B cell (primary cell): ENCODE results near the gene PITPNB. TPM values are rescaled to one million over a fixed set of nuclear protein-coding genes. Genes with fewer than 3 reads are reported as not detected.

Source experiments
- ATAC-seq: fragments of 200-7000 bp; cut with Tn5 transposase; one replicate; pipeline ENCODE4 v1.10.0; 2021; ENCODE audit warnings: low read depth, mild to moderate bottlenecking, moderate number of reproducible peaks, moderate library complexity
- CTCF ChIA-PET: fragments of 350-600 bp; sonication (Branson Sonifier 250); formaldehyde crosslinking; loops from one replicate; lab custom pipeline; 2021; ENCODE audit warnings: antibody characterized with exemption, inconsistent platforms; lab: Charles Lee
- POLR2A ChIA-PET: fragments of 350-600 bp; sonication (Branson Sonifier 250); formaldehyde crosslinking; loops from one replicate; lab custom pipeline; 2021; ENCODE audit warnings: antibody characterized with exemption; lab: Charles Lee
- DNase-seq: peaks from one replicate; pipeline ENCODE4 v3.0.0; 2013
- H2AFZ ChIP-seq: 2 replicates; pipeline ENCODE4 v1.6.1; 2012; ENCODE audit warnings: mild to moderate bottlenecking, low read depth, low read length; ENCODE audit not compliant: insufficient read depth, poor library complexity, severe bottlenecking
- H3K27ac ChIP-seq, 2 donors: 1 replicate in 1 of 2; 2 replicates in 1 of 2; pipeline ENCODE4 v1.5.1; 2012 to 2013; ENCODE audit warnings: low read length in 2 of 2, mild to moderate bottlenecking in 2 of 2, moderate library complexity in 1 of 2
- H3K27me3 ChIP-seq, 4 experiments: fragments of 200-600 bp in 1 of 4; sonication (generic) in 1 of 4; replicated peaks in 1 of 4; 1 replicate in 2 of 4; 2 replicates in 2 of 4; pipeline versions ENCODE4 v1.6.1 to v1.7.0; 2013 to 2016; ENCODE audit warnings: low read length in 3 of 4, mild to moderate bottlenecking in 2 of 4, mixed read lengths in 1 of 4, moderate library complexity in 1 of 4; ENCODE audit not compliant: insufficient read depth in 4 of 4, control insufficient read depth in 3 of 4; ENCODE audit errors: control extremely low read depth in 1 of 4
- H3K36me3 ChIP-seq, 2 experiments: replicated peaks in 1 of 2; 1 replicate in 1 of 2; 2 replicates in 1 of 2; pipeline versions ENCODE4 v1.6.1 to v1.7.1; 2013; ENCODE audit warnings: low read length in 1 of 2; ENCODE audit not compliant: insufficient read depth in 2 of 2, control insufficient read depth in 1 of 2; ENCODE audit errors: control extremely low read depth in 1 of 2, extremely low read depth in 1 of 2
- H3K4me1 ChIP-seq, 2 donors: fragments of 200-600 bp in 1 of 2; sonication (generic) in 1 of 2; 1 replicate in 1 of 2; 2 replicates in 1 of 2; pipeline versions ENCODE4 v1.5.1 to v1.6.1; 2013 to 2017; ENCODE audit warnings: low read length in 2 of 2; ENCODE audit not compliant: control insufficient read depth in 2 of 2, insufficient read depth in 2 of 2
- H3K4me2 ChIP-seq: replicated peaks from 2 replicates; pipeline ENCODE3; 2012; ENCODE audit warnings: mild to moderate bottlenecking, low read depth, low read length; ENCODE audit not compliant: poor library complexity, severe bottlenecking
- H3K4me3 ChIP-seq, 5 experiments: fragments of 200-600 bp in 1 of 5; sonication (generic) in 1 of 5; 1 replicate in 3 of 5; 2 replicates in 2 of 5; pipeline versions ENCODE4 v1.5.1 to v1.7.0; 2011 to 2016; ENCODE audit warnings: low read length in 4 of 5, mild to moderate bottlenecking in 4 of 5, low read depth in 2 of 5, control low read depth in 1 of 5, moderate library complexity in 1 of 5; ENCODE audit not compliant: insufficient read depth in 1 of 5; ENCODE audit errors: control extremely low read depth in 1 of 5, extremely low read depth in 1 of 5
- H3K79me2 ChIP-seq: fragments of 200-600 bp; sonication (generic); one replicate; pipeline ENCODE4 v1.6.0; 2016; ENCODE audit warnings: low read length; ENCODE audit not compliant: control insufficient read depth, insufficient read depth
- H3K9ac ChIP-seq: fragments of 200-600 bp; sonication (generic); 2 replicates; pipeline ENCODE4 v1.6.1; 2017; ENCODE audit warnings: mild to moderate bottlenecking, low read length, moderate library complexity
- H3K9me3 ChIP-seq, 3 donors: one replicate each; pipeline versions ENCODE4 v1.6.1 to v1.7.1; 2013; ENCODE audit warnings: low read length in 2 of 3; ENCODE audit not compliant: control insufficient read depth in 2 of 3, insufficient read depth in 1 of 3; ENCODE audit errors: control extremely low read depth in 1 of 3
- H4K20me1 ChIP-seq: 2 replicates; pipeline ENCODE4 v1.6.0; 2012; ENCODE audit warnings: mild to moderate bottlenecking, low read length; ENCODE audit not compliant: insufficient read depth, control insufficient read depth, poor library complexity, severe bottlenecking
- H3K27ac Mint-ChIP-seq: one replicate; pipeline ENCODE4 v1.8.0; 2021; ENCODE audit warnings: mixed read lengths
- H3K27me3 Mint-ChIP-seq: one replicate; pipeline ENCODE4 v1.8.0; 2021; ENCODE audit warnings: mixed read lengths
- H3K4me1 Mint-ChIP-seq: one replicate; pipeline ENCODE4 v1.8.0; 2021; ENCODE audit warnings: mixed read lengths
- H3K4me3 Mint-ChIP-seq: one replicate; pipeline ENCODE4 v1.8.0; 2021; ENCODE audit warnings: mixed read lengths
- H3K9me3 Mint-ChIP-seq: one replicate; pipeline ENCODE4 v1.8.0; 2022; ENCODE audit warnings: mixed read lengths; ENCODE audit not compliant: insufficient read depth
- CTCF ChIP-seq: fragments of 200-600 bp; IDR thresholded peaks from one replicate; pipeline ENCODE4 v1.8.0; 2022; ENCODE audit warnings: antibody characterized with exemption, mild to moderate bottlenecking
- EZH2 ChIP-seq: IDR thresholded peaks from 2 replicates; pipeline ENCODE4 v1.6.1; 2012; ENCODE audit warnings: borderline replicate concordance, low read depth, mild to moderate bottlenecking, moderate library complexity, low read length; ENCODE audit not compliant: insufficient read depth, poor library complexity, severe bottlenecking
- WGBS: methylation state at CpG from one replicate; pipeline ENCODE4 v1.1.5; 2013; ENCODE audit warnings: missing lambda C conversion rate; ENCODE audit not compliant: insufficient coverage; 5-methylcytosine and 5-hydroxymethylcytosine counted together
- intact Hi-C: fragments of 100-400 bp; cut with micrococcal nuclease; formaldehyde crosslinking; loops from one replicate; pipeline ENCODE4 v1.10.0; 2022
- polyA plus RNA-seq: library from polyadenylated mRNA; depleted of rRNA; stranded (reverse); fragments of >200 nt; gene quantifications from 2 replicates; pipeline ENCODE4 v1.2.3, GENCODE V29; 2012
- total RNA-seq, 2 donors: library from RNA; stranded (reverse); fragments of 120-200 nt in 1 of 2; gene quantifications; 1 replicate in 1 of 2; 2 replicates in 1 of 2; pipeline versions ENCODE4 v1.2.3 to v1.2.4, GENCODE V29; 2013 to 2022

PITPNB gene
- total and polyA plus RNA-seq, 2 donors (not counting 1 experiment from before 2014, with no cell fraction given) = 17.5 to 82.3 TPM

- no peak overlapping the region for H3K27ac Mint-ChIP-seq
- H3K9me3 Mint-ChIP-seq = no peaks in the 10 kb centered on the region
- H2AFZ ChIP-seq = no peak overlapping the region
These were observed 6.3 kb upstream of the PITPNB start for GRCh38 chr22:27925331-27925730.

More at GRCh38 chr22:27925331-27925730, 6.3 kb upstream of the PITPNB start:
- ATAC-seq = no peak
- DNase-seq = no peak
- Mint-ChIP-seq H3K27me3 (no peaks in the 10 kb centered on the region), H3K4me3 (no peak overlapping the region), H3K4me1 (peaks cover 9% of the 10 kb centered on the region)
- no peaks in the 10 kb centered on the region for H3K27me3 ChIP-seq
- H3K36me3 ChIP-seq = no peaks in the 10 kb centered on the region
- intact Hi-C loops = no loop called here
- CTCF ChIA-PET = interaction anchor here (0.5 kb wide), 1 partner anchor 18 kb away, joined by 4 read pairs; no protein-coding TSS in a partner anchor
- TF ChIP-seq CTCF (no peak), EZH2 (no peak)
- WGBS = 86% methylated on average over 1 of the region's 1 CpG
- POLR2A ChIA-PET = no interaction called here
- H3K9ac ChIP-seq = no peak overlapping the region
- H4K20me1 ChIP-seq = no peaks in the 10 kb centered on the region
- H3K79me2 ChIP-seq = peaks cover 35% of the 10 kb centered on the region
- H3K4me2 ChIP-seq = no peak overlapping the region
- H3K4me1 ChIP-seq = peaks cover 4 to 5% of the 10 kb centered on the region in 2 donors
- H3K4me3 ChIP-seq = no peak overlapping the region
- H3K9me3 ChIP-seq = no peaks in the 10 kb centered on the region
- H3K27ac ChIP-seq = no peak overlapping the region
